Stimulated activated CD4-positive, alpha-beta T cell treated with anti-CD3 and anti-CD28 coated beads, Interleukin-15, amount 100 ng/mL, for 1 hour (primary cell): ENCODE results near the gene SIAH1.
"Not testable (repeated sequence)": the region's sequence is repeated elsewhere in the genome, so short reads cannot be mapped to it uniquely, and the experiment has no call there.

ENCODE experiments used
- DNase-seq, 2 donors: peaks; one replicate each; pipeline ENCODE4 v3.0.0-alpha.2; 2020; ENCODE audit warnings: low read depth in 1 of 2, low spot score in 1 of 2

Gene SIAH1

DNA sequence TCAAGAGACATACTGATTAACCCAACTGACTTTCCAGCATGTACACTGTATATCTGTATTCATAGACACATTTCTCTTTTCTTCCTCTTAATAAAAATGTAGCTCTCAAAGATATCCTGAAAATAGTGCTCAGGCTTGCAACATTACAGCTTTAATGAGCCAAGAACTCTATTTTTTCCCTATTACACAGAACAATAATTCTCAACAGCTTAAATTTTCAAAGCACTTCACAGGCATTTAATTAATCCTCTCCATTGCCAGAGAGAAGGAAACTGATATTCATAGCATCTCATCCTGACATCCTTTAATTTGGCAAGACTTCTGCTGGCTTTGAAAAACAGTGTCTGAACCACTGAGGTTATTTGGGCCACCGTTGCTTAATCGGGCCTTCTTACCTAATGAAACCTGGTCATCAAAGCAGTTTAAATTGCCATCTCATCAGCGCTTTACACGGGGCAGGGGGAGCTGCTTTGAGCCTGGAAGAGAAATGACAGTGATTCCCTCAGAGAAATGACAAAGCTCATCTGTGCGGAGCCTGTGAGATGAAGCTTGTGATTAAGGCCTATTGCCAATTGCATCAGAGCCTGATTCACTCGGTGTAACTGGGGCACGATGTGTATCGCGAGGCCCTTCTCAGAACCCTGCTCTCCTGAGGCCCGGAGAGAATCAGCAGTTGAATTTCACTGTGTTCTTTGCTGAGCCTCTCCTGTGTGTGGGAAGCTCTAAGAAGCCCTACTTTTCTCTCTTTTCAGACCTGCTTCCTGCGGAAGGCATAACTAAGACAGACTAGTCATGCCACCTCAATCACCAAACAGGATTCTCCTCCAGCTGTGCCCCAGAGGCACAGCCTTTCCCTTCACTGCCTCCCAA, 8.5 kb upstream of the SIAH1 start:
- no peak for DNase-seq

DNA sequence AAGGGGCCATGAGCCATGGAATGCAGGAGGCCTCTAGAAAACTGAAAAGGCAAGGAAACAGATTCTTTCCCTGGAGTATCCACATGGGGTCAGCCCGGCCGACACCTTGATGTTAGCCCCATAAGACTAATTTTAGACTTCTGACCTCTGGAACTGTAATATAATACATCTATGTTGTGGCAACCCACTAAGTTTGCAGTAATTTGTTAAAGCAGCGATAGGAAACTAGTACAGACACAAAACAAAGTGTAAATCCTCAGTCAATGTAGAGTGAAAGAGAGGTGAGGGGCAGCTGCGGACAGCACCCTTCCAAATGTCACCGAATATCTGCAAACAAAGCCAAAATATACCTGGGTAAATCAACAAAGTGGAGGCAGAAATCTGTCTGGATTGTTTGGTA, 7.2 kb upstream of the SIAH1 start:
- no peak for DNase-seq

DNA sequence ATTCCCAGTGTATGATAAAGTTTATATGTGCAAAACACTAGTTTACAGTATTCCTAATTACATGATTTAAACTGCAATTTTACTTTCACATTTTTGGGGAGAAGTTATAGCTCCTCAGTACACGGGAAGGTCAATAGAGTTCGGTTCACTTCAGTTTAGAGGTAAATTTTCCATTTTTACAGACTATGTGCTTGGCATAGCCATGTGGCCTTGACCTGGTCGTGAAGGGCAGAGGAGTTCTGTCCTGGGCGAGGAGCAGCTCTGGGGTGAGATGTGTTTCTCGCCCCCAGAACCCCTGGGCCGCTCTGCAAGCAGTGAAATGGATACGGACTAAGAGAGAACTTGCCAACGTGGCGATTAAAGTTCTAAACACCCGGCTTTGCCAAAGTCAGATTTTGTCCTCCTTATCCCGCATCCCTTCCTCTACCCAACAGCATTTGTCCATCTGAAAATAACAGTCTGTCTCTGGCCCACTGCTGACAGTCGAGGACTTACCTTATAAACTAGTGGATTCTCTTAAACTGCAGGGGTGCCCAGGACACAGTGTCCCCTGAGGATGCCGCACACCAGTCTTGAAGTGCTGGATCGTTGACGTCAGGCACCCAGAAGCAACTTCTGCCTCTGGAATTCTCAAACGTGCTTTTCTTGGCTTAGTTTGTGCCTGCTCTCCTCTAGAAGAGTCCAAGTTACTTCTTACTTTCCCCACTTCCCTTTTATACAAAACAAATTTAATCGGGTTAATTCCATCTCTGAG, 1.5 kb upstream of the SIAH1 start:
- DNase-seq: no peak

DNA sequence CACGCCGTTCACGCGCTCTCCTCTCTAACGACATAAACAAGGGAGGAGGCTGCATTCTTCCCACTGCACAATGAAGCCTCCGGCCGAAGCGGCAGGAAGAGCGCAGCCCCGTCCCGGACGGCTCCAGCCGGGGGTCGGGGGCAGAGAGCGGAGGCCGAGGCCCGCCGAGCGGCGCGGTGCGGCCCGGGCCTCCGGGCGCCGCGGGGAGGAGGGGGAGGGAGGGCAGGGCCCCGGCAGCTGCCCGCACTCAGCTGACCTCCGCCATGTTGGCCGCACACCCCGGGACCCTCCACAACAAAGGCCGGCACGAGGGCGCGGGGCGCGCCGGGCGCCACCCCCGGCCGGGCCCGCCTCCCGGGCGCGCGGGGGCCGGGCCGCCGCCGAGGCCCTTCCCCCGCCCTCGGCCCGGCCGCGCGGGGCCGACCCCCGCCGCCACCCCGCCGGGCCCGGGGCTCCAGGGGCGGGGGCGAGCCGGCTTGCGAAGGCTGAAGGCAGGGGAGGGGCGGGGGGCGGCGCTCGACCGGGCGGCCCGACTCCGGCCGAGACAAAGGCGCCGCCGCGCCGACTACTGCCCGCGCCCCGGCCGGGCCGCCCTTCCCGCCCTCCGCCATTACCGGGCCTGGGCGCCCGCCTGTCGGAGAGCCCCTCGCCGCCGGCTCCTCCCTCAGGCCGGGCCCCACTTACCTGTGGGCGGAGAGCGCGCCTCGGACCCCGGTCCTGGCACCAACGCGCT, 527 bp downstream of the SIAH1 start:
- no peak for DNase-seq

DNA sequence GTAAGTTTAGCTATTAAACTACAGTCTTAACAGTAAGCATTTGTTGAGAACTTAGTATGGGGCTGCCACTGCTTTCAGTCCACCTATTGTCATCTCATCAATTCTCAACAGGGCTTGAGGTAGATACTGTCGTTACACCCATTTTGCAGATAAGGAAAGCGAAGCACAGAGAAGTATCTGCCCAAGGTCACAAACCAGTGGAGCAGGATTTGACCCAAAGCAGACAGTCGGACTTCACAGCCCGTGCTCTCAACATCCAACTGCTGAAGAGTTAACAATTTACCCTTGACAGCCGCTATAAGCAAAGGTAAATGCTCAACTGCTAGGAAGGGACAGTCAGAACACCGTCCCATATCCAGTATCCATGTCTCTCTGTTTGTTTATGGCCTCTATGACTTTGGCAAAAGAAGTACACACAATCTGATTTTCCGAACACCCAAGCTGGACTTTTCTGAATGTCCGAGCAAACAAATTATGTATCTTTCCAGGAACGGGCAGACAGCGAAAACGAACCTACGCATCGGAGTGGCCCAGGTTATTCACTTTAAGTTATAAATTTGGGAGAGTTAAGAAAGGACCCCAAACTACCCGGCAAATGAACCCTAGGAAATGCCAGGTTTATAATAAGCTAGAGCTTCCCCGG, 1.2 kb downstream of the SIAH1 start:
- no peak for DNase-seq

DNA sequence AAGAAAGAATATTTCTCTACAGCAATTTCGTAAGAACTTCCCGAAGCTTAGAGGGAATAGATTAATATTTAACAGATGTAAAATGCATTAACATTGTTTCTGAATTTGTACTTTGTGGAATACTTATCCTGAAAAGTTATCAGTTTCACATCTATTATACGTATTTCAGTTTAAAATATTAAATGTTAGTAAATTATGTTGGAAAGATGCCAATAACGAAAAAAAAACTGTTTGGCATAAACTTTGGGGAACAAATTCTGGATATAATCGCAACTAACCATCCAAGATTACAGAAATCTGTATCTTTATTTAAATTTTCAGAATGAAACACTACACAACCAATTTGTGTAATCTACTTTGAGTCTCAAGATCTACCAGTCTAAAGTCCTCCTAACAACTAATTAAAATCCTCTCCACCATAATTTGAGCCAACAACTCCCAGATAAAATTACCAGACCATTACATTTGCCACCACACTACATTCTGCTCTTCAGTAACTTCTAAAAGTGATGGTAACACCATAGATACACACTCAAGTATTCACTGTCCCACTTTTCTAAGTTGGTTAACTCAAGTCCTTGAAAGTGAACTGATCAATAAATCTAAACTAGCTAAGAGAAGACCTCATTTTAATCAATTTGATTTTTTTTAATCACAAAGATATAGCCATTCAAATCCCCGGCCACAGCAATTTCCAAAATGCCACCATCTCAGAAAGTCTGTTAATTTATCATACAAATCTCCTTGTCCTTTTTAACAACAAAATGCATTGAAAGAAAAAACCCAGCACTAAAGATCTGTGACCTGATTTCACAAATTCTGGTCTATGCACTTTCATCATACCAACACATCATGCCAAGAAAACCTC, 2.0 kb downstream of the SIAH1 start:
- no peak for DNase-seq

DNA sequence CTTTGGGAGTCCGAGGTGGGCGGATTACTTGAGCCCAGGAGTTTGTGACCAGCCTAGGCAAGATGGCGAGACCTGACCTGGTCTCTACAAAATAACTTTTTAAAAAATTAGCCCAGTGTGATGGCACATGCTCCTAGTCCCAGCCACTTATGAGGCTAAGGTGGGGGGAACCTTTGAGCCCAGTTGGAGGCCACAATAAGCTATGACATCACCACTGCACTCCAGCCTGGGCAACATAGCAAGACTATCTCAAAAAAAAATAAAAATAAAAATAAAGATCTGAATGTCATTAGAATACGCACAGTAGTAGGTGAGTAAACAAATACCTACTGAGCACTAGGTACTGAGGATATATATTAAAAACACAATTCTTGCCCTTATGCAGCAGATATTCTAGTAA, 3.1 kb downstream of the SIAH1 start:
- no peak for DNase-seq

DNA sequence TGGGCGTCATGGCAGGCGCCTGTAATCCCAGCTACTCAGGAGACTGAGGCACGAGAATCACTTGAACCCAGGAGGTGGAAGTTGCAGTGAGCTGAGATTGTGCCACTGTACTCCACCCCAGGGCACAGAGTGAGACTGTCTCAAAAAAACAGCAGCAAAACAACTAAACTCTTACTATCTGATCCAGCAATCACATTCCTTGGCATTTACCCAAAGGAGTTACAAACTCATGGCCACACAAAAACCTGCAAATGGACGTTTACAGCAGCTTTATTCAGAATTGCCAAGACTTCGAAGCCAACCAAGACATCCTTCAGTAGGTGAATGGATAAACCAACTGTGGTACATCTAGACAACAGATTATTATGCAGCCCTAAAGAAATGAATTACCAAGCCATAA, 4.0 kb downstream of the SIAH1 start:
- DNase-seq: no peak

DNA sequence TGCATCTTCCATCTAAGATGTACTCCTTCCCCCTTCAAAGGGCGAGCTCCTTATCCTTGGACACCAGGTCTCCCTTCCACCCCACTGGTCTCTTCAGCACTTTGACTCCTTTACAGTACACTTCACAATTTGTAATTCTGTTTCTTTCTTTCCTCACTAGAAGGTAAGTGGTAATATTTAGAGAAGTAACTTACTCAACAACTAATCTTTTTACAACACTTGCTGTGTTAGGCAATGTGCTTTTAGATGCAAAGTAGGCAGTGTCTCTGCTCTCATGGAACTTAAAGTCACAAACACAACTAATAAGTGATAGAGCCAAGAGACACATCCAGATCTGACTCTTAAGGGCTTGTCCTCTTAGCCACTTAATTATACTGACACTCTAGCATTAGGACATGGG, 6.4 kb downstream of the SIAH1 start:
- DNase-seq: no peak

DNA sequence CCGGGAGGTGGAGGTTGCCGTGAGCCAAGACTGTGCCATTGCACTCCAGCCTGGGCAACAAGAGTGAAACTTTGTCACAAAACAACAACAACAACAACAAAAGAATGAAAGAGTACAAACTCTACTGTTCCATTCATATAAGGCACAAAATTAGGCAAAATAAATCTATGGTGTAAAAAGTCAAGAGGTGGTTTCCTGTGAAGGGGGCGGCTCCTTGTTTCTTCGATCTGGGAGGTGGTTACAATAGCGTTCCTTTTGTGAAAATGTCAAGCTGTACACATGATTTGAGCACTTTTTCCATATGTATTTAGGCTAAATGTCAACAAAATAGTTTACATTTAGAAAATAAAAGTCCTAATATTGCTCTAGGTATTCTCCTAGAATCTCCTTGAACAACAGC, 6.9 kb downstream of the SIAH1 start:
- no peak for DNase-seq

DNA sequence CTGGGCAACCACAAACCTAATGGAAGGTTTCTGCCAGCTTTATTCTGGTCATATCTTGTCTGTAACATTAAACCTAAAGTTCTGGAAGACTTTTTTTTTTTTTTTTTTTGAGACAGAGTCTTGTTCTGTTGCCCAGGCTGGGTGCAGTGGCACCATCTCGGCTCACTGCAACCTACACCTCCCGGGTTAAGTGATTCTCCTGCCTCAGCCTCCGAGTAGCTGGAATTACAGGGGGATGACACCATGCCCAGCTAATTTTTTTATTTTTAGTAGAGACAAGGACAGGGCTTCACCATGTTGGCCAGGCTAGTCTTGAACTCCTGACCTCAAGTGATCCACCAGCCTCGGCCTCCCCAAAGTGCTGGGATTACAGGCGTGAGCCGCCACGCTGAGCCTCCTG, 7.9 kb downstream of the SIAH1 start:
- not testable (repeated sequence) for DNase-seq

DNA sequence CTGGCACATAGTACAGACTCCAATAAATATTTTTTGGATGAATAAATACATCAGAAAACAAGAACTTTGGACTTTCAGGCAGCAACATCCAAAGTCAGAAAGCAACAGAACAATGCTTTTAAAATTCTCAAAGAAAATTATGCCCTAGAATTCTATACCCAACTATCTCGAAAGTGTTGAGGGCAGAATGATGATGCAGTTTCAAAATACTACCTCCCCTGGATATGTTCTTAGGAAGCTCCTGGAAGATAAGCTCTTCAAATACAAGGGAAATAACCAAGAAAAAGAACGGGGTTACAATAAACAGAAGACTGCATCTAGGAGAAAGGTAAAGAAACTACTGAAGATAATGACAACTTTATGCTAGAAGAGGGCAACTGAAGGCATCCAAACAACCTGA, 11.0 kb downstream of the SIAH1 start:
- DNase-seq: no peak

DNA sequence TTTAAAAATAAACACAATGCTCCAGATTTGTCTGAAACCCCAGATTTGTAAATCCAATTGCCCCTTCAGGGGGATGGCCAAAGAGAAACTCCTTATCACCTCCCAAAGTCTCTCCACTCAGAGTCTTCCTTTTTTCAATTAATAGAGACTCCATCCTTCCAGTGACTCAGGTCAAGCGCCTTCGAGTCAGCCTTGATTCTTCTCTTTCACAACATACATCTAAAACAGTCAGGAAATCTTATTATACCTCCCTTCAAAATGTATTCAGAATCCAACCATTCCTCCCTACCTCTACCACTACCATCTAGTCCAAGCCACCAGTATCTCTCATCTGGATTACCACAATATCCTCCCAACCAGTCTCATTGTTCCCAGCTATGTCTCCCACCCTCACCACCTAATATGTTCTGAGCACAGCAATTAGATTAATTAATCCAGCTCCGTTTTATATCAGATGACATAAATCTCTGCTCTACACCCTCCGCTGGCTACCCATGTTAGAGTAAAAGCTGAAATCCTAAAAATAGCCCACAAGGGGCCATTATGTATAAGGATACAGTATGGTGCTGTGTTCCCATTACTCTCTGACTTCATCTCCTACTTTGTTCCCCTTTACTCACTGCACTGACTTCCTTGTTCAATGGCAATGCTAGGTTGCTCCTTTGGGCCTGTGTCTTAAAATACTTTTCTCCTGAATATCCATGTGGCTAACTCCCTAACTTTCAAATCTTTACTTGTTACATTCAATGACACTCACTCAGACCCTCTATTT, 11.8 kb downstream of the SIAH1 start:
- DNase-seq: no peak

DNA sequence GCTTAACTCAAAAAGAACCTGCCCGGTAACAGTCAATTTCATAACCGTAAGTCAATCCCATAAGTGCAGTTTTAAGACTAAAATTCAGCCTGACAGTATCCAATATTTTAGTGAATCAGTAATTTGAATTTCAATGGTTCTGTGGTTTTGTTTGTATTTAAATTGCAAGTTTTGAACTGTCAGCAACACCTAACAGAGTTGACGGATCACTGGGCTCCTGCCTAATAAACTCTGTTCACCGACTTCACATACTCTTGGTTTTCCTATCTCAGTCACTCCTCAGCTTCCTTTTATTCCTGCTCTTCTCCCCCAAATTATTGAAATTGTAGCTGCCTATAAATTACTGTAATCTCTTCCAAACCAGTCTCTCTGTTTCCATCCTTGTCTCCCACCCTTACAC, 12.5 kb downstream of the SIAH1 start:
- DNase-seq: no peak

DNA sequence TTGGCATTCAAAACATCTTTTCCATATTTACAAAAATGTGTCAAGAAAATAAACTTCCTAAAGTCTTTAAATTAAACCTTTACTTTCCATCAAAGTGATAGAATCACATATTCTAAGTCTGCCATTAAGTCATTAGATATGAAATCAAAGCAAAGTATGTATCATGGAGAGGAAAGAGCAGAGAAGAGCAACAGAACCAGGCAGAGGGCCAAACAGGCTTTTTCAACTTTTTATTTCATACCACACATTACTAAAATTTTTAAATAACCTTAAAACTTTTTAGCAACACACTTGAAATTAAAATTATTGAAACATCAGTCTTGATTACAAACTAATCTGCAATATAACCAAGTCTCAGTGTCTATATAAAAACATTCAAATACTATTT, 13.8 kb downstream of the SIAH1 start:
- DNase-seq: no peak

DNA sequence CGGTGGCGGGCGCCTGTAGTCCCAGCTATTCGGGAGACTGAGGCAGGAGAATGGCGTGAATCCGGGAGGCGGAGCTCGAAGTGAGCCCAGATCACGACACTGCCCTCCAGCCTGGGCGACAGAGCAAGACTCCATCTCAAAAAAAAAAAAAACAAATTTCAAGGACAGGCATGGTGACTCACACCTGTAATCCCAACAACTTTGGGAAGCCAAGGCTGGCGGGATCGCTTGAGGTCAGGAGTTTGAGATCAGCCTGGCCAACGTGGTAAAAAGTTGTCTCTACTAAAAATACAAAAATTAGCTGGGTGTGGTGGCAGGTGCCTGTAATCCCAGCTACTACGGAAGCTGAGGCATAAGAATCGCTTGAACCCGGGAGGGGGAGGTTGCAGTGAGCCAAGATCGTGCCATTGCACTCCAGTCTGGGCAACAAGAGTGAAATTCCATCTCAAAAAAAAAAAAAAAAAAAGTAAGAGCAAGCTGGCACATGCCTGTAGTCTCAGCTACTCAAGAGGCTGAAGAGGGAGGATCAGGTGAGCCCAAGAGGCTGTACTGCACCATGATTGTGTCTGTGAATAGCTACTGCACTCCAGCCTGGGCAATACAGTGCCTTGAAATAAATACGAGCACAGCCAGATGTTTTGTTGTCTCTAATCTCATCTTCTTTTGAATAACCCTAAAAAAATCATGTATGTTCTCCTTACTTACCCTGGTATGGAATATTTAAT, 14.4 kb downstream of the SIAH1 start:
- not testable (repeated sequence) for DNase-seq

DNA sequence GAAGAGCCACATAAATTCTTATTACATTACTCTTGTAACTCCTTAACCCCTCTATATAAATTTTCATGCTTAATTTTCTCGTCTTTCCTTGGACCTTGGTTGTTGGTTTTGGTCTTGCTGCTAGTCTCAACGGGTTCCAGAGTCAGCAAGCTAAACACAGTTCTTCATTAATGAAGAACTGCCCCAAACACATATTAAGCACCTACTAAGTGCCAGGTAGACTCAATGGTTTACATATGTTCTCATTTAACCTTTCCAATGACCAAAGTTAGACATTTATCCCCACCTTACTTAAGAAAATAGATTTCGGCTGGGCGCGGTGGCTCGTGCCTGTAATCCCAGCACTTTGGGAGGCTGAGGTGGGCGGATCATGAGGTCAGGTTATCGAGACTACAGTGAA, 15.0 kb downstream of the SIAH1 start:
- no peak for DNase-seq

DNA sequence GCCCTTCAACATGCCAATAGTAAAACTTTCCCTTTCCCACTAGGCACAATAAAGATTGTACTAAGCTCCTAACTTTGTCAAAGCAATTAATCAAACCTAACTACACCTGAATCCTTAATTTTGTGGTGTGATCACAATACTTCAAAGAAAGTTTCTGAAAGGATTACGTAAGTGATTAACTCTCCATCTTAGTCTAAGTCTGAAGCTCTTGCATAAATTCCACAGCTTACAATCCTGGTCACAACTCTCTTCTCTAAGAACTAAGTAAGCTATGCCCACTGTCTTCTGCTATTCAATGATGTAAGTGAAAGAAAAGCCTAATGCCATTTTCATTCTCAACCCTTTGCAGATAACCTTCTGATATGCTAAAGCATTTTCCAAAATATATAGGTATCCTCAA, 15.4 kb downstream of the SIAH1 start:
- DNase-seq: no peak

DNA sequence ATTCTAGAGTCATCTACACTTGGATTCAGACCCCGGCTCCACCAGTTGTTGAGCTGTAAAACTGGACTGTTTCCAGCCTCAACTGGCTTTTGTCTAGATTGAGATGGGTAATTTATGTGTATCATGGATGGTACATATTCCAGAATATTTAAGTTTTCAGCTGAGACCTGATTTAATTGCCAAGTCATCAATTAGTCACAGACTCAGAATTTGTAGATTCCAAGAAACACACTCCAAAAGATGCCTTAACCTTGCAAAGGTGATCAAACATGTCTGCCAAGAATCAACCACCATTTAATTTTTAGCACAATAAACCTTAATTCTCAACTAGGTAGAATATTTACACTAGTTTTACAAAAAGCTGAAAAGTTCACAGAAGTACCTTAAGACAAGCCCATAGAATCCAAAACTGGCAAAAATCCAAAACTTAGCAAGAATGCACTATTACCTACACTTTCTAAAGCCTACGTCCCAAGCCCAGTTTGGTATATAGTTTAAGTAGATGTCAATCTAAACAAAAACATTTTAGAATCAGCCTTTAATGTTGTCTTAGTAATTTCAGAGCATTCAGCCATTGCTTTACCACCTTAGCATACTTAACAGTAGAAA, 17.7 kb downstream of the SIAH1 start:
- no peak for DNase-seq
